Measurements from ENCODE around the gene ABCB1. TPM values are rescaled to one million over a fixed set of nuclear protein-coding genes. Genes with fewer than 3 reads are reported as not detected.

Gene ABCB1
- polyA plus RNA-seq (2011; rRNA removed) (2.9 and 4.1 TPM in 2 replicates), polyA minus RNA-seq (2011; rRNA and poly(A)+ RNA removed) (3.8 and 3.9 TPM in 2 replicates)

DNA sequence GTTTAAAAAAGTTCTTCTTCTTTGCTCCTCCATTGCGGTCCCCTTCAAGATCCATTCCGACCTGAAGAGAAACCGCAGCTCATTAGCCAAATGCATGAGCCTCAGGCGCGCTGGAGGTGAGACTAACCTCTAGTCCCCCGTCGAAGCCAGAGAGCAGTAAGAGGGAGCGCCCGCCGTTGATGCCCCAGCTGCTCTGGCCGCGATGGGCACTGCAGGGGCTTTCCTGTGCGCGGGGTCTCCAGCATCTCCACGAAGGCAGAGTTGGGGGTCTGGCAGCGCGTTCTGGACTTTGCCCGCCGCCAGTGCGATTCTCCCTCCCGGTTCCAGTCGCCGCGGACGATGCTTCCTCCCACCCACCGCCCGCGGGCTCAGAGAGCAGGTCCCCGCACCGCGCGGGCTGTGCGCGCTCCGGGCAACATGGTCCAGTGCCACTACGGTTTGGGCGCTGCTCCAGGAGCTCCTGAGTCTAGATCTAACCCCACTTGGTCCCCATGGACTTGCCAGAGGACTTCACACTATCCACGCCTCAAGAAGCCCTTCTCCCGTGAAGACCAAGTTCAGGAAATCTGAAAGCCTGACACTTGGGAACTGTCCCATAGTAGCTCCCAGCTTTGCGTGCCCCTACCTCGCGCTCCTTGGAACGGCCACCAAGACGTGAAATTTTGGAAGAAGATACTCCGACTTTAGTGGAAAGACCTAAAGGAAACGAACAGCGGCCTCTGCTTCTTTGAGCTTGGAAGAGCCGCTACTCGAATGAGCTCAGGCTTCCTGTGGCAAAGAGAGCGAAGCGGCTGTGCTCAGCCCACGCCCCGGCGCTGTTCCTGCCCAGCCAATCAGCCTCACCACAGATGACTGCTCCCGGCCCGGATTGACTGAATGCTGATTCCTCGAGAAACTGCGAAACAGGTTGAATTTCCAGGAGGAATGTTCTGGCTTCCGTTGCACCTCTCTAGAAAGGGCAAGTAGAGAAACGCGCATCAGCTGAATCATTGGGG, at the start of gene ABCB1:
Gene ABCB1, minus strand, starts transcription at position 755 of the 995 bp plus-strand sequence. Its CDS starts 700 bp downstream, at position 55.
- TF ChIP-seq, protein P1, sequence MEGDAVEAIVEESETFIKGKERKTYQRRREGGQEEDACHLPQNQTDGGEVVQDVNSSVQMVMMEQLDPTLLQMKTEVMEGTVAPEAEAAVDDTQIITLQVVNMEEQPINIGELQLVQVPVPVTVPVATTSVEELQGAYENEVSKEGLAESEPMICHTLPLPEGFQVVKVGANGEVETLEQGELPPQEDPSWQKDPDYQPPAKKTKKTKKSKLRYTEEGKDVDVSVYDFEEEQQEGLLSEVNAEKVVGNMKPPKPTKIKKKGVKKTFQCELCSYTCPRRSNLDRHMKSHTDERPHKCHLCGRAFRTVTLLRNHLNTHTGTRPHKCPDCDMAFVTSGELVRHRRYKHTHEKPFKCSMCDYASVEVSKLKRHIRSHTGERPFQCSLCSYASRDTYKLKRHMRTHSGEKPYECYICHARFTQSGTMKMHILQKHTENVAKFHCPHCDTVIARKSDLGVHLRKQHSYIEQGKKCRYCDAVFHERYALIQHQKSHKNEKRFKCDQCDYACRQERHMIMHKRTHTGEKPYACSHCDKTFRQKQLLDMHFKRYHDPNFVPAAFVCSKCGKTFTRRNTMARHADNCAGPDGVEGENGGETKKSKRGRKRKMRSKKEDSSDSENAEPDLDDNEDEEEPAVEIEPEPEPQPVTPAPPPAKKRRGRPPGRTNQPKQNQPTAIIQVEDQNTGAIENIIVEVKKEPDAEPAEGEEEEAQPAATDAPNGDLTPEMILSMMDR (IDR thresholded peaks at IDR 0.05; ENCODE audit: low read depth, low read length): no peak
- ChIA-PET POLR2A (interaction anchor here (0.8 kb wide), 1 partner anchor 29 kb away, joined by 3 read pairs; no protein-coding TSS in a partner anchor), CTCF (interaction anchor here (0.6 to 1.4 kb wide), 4 partner anchors 25 to 95 kb away, joined by 3 to 6 read pairs (median 4); no protein-coding TSS in a partner anchor)
- Histone ChIP-seq H3K27ac (ENCODE audit: low read depth, low read length) (no peak within 1 kb of the TSS), H3K27me3 (ENCODE audit: control insufficient read depth, insufficient read depth, low read length) (peaks cover 12% of the 10 kb centered on the region), H3K9me3 (ENCODE audit: control insufficient read depth, insufficient read depth, low read length) (no peaks in the 10 kb centered on the region; the same call in 1 of the 2 replicates), H3K4me3 (ENCODE audit: low read depth, low read length) (peak within 1 kb of the TSS; percentile 59)
- DNase-seq (ENCODE audit: low read depth, low spot score): no peak

GRCh38 chr7:87648316-87648715, 47.6 kb upstream of the ABCB1 start:
- Histone ChIP-seq H3K9me3 (ENCODE audit: control insufficient read depth, insufficient read depth, low read length) (no peaks in the 10 kb centered on the region), H3K4me3 (ENCODE audit: low read depth, low read length) (no peak overlapping the region), H3K27me3 (ENCODE audit: control insufficient read depth, insufficient read depth, low read length) (no peaks in the 10 kb centered on the region), H3K27ac (ENCODE audit: low read depth, low read length) (no peak overlapping the region)
- ChIA-PET POLR2A (no interaction called here), CTCF (no interaction called here)
- no peak for DNase-seq (ENCODE audit: low read depth, low spot score)
- TF ChIP-seq, protein P1 (IDR thresholded peaks at IDR 0.05; ENCODE audit: low read depth, low read length): no peak

- Histone ChIP-seq H3K27ac (ENCODE audit: low read depth, low read length) (no peak overlapping the region), H3K4me3 (ENCODE audit: low read depth, low read length) (no peak overlapping the region), H3K27me3 (ENCODE audit: control insufficient read depth, insufficient read depth, low read length) (no peaks in the 10 kb centered on the region), H3K9me3 (ENCODE audit: control insufficient read depth, insufficient read depth, low read length) (no peaks in the 10 kb centered on the region)
- CTCF ChIA-PET: interaction anchor here (0.6 kb wide), 1 partner anchor 185 kb away, joined by 7 read pairs; no protein-coding TSS in a partner anchor
- POLR2A ChIA-PET: no interaction called here
- TF ChIP-seq, protein P1 (IDR thresholded peaks at IDR 0.05; ENCODE audit: low read depth, low read length): no peak
- no peak for DNase-seq (ENCODE audit: low read depth, low spot score)
Observed at GRCh38 chr7:87645446-87645845, 44.8 kb upstream of the ABCB1 start.

GRCh38 chr7:87635921-87636320, 35.2 kb upstream of the ABCB1 start:
- DNase-seq (ENCODE audit: low read depth, low spot score): no peak
- TF ChIP-seq, protein P1 (IDR thresholded peaks at IDR 0.05; ENCODE audit: low read depth, low read length): no peak
- H3K9me3 ChIP-seq (ENCODE audit: control insufficient read depth, insufficient read depth, low read length): no peaks in the 10 kb centered on the region
- ChIA-PET CTCF (no interaction called here), POLR2A (no interaction called here)
- no peaks in the 10 kb centered on the region for H3K27me3 ChIP-seq (ENCODE audit: control insufficient read depth, insufficient read depth, low read length)
- no peak overlapping the region for H3K4me3 ChIP-seq (ENCODE audit: low read depth, low read length)
- no peak overlapping the region for H3K27ac ChIP-seq (ENCODE audit: low read depth, low read length)
